ENCODE measurements around the gene MRPL42.
"Not testable (repeated sequence)": the region's sequence is repeated elsewhere in the genome, so short reads cannot be mapped to it uniquely, and the experiment has no call there.

Gene MRPL42

GRCh38 chr12:93550748-93551611, 83.7 kb downstream of the MRPL42 start:
- DNase-seq = no peak

- DNase-seq = no peak
Observed at GRCh38 chr12:93552427-93552826, 85.1 kb downstream of the MRPL42 start.

GRCh38 chr12:93557879-93558278, 90.6 kb downstream of the MRPL42 start:
- not testable (repeated sequence) for DNase-seq

- not testable (repeated sequence) for DNase-seq
Observed at GRCh38 chr12:93558685-93559084, 91.4 kb downstream of the MRPL42 start.

- DNase-seq = no peak
Observed at GRCh38 chr12:93563807-93564538, 96.7 kb downstream of the MRPL42 start.

- DNase-seq = no peak
Observed at GRCh38 chr12:93565760-93566159, 98.4 kb downstream of the MRPL42 start.

All from activated effector memory CD4-positive, alpha-beta T cell treated with anti-CD3 and anti-CD28 coated beads, Interleukin-2, amount 50 U/mL, for 16 hours (primary cell).